ENCODE data around the gene AFMID.

Gene AFMID

DNA sequence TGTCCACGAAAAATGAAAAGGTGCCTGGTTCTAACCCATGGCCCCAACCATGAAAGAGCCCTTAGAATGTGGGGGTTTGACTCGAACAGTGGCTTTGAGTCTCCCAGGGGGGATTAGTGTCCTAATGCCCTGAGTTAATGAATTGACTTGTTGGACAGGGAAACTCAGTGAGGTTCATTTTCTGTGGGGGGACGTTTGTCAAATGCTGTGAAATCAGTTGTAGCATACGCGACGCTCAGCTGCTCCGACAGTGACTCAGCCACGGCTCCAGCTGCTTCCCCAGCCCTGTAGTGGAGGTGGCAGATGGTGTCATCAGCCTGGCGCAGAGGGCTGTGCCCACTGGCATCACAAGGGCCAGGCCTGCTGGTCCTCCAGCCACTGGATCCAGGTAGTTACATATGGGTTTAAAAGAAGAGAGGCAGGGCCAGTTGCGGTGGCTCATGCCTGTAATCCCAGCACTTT is 40.3 kb downstream of the AFMID start:
- H3K27me3 ChIP-seq (ENCODE audit: insufficient read depth, poor library complexity, severe bottlenecking), result peaks cover 30% of the 10 kb centered on the region
- H3K4me3 ChIP-seq (replicated peaks; ENCODE audit: insufficient read depth, low read length), result no peak overlapping the region
- no peak for TF ChIP-seq SPI1 (IDR thresholded peaks at IDR 0.05; ENCODE audit: borderline replicate concordance, low read depth)
- TF ChIP-seq POLR2AphosphoS5 (IDR thresholded peaks at IDR 0.05; ENCODE audit: low read depth), result 0 out of 2 replicates have a peak, but pooled peaks have one; percentile 26
- H3K27ac ChIP-seq (replicated peaks), result no peak overlapping the region
- peak in 1 of 2 experiments; percentile 44 for DNase-seq (ENCODE audit: low read depth in 1 of 2, low spot score in 1 of 2)

DNA sequence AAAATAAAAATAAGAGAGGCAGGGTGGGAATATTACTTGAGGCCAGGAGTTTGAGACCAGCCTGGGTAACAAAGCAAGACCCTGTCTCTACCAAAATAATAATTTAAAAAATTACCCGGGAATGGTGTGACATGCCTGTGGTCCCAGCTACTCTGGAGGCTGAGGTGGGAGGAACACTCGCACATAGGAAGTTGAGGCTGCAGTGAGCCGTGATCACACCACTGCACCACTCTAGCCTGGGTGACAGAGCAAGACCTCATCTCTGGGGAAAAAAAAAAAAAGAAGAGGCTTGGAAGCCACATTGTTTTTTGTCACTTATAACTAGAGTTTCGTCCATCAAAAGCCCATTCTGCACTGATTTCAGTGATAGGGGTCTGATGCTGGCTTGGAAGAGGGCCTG is 41.0 kb downstream of the AFMID start:
- no peak overlapping the region for H3K4me3 ChIP-seq (replicated peaks; ENCODE audit: insufficient read depth, low read length)
- no peak overlapping the region for H3K27ac ChIP-seq (replicated peaks)
- peaks cover 34% of the 10 kb centered on the region for H3K27me3 ChIP-seq (ENCODE audit: insufficient read depth, poor library complexity, severe bottlenecking)
- TF ChIP-seq, protein P1, sequence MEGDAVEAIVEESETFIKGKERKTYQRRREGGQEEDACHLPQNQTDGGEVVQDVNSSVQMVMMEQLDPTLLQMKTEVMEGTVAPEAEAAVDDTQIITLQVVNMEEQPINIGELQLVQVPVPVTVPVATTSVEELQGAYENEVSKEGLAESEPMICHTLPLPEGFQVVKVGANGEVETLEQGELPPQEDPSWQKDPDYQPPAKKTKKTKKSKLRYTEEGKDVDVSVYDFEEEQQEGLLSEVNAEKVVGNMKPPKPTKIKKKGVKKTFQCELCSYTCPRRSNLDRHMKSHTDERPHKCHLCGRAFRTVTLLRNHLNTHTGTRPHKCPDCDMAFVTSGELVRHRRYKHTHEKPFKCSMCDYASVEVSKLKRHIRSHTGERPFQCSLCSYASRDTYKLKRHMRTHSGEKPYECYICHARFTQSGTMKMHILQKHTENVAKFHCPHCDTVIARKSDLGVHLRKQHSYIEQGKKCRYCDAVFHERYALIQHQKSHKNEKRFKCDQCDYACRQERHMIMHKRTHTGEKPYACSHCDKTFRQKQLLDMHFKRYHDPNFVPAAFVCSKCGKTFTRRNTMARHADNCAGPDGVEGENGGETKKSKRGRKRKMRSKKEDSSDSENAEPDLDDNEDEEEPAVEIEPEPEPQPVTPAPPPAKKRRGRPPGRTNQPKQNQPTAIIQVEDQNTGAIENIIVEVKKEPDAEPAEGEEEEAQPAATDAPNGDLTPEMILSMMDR (IDR thresholded peaks at IDR 0.05; ENCODE audit: insufficient read depth, low read length), result no peak
- TF ChIP-seq GABPA (IDR thresholded peaks at IDR 0.05; ENCODE audit: low read depth) (no peak), SPI1 (IDR thresholded peaks at IDR 0.05; ENCODE audit: borderline replicate concordance, low read depth) (no peak), REST (IDR thresholded peaks at IDR 0.05; ENCODE audit: insufficient replicate concordance, low read depth) (no peak), POLR2AphosphoS5 (IDR thresholded peaks at IDR 0.05; ENCODE audit: low read depth) (no peak)
- no peak for DNase-seq (ENCODE audit: low read depth in 1 of 2, low spot score in 1 of 2)

DNA sequence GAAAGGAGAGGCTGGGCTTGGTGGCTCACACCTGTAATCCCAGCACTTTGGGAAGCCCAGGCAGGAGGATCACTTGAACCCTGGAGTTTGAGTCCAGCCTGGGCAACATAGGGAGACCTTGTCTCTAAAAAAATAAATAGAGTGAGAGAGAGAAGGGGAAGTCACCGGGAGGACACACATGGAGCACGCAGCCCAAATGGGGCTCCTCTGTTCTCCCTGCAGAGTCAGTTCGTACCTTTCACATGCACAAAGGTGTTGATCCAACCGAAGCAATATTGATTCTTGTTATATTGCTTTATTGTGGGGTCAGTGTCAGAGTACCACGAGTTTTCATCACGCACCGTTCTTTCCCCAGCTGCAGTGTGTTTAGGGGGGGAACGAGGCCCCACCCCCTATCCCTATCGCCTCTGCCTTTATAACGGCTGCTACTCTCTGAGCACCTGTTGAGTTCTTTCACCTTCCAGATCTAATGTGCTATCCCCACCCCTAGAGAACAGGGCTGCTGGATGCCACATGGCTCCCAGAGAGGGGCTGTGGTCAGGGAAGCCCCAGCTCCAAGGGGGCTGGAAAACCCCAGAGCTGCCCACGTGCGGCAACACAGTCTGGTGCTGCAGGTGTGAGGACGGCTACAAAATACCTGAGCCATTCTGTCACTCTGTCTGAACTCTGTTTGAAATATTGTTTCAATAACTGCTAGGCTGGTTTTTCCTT is 43.2 kb downstream of the AFMID start:
- no peak for TF ChIP-seq POLR2AphosphoS5 (IDR thresholded peaks at IDR 0.05; ENCODE audit: low read depth)
- peaks cover 34% of the 10 kb centered on the region for H3K27me3 ChIP-seq (ENCODE audit: insufficient read depth, poor library complexity, severe bottlenecking)
- H3K4me3 ChIP-seq (replicated peaks; ENCODE audit: insufficient read depth, low read length), result no peak overlapping the region
- DNase-seq (ENCODE audit: low read depth in 1 of 2, low spot score in 1 of 2), result no peak
- H3K27ac ChIP-seq (replicated peaks), result no peak overlapping the region

DNA sequence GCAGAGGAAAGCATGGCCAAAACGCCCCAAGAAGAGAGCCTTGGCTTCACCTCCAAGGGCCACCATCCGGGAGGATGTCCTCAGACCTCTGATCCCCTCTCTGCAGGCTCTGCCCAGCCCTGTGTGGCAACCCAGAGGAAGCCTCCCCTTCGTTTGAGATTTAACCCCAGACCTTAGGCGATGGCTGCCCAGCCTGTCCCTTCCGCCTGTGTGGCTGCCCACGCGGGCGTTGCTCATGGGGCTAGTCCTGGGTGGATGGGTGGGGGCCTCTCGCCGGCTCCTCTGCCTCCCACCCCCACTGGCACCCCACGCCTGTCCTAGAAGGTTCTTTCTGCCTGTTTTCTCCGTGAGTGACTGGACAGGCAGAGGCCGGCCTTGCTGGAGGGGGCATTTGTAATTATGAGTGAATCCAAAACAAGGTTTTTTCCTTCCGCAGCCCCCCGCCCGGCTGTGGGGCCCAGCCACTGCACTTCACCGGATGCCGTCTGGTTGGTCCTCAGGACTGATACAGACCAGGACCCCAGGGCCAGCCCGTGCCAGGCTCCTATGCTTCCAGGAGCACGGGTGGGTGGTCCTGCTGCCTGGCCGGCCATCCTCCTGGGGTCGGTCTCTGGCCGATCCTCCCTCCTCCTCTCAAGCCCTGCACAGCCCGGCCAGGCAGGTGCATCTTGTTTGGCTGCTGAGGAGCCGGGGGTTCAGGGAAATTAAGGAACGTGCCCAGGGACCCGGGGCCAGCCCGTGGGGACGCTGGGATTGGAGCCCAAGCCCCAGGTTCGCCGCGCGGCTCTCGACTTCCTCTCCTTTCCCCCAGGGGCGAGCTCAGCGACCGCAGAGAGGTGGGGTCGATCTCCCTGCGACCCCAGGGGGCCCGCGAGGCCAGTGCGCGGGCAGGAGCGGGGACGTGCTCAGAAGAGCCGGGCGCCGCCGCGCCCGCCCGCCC is 44.1 kb downstream of the AFMID start, which contains the start of gene TMEM235:
Gene TMEM235, plus strand, starts transcription at position 636 of the 940 bp plus-strand sequence. CDS start 393 bp downstream, outside the sequence.
- no peak for DNase-seq (ENCODE audit: low read depth in 1 of 2, low spot score in 1 of 2)
- Histone ChIP-seq H3K4me3 (replicated peaks; ENCODE audit: insufficient read depth, low read length) (no peak within 1 kb of the TSS), H3K27me3 (ENCODE audit: insufficient read depth, poor library complexity, severe bottlenecking) (peaks cover 34% of the 10 kb centered on the region), H3K27ac (replicated peaks) (no peak within 1 kb of the TSS)
- TF ChIP-seq SPI1 (IDR thresholded peaks at IDR 0.05; ENCODE audit: borderline replicate concordance, low read depth) (no peak), GABPA (IDR thresholded peaks at IDR 0.05; ENCODE audit: low read depth) (no peak), REST (IDR thresholded peaks at IDR 0.05; ENCODE audit: insufficient replicate concordance, low read depth) (no peak), POLR2AphosphoS5 (IDR thresholded peaks at IDR 0.05; ENCODE audit: low read depth) (no peak)
- TF ChIP-seq, protein P1 (IDR thresholded peaks at IDR 0.05; ENCODE audit: insufficient read depth, low read length), result no peak
